GM12872 (cell line): Measurements from ENCODE around the gene KIF21A.

Experiments
- TF ChIP-seq, protein P1 (sequence below): IDR thresholded peaks from 3 replicates; pipeline ENCODE4 v1.5.1; 2011; ENCODE audit warnings: low read depth, mild to moderate bottlenecking, low read length, moderate library complexity; ENCODE audit not compliant: insufficient read depth

Gene KIF21A

DNA sequence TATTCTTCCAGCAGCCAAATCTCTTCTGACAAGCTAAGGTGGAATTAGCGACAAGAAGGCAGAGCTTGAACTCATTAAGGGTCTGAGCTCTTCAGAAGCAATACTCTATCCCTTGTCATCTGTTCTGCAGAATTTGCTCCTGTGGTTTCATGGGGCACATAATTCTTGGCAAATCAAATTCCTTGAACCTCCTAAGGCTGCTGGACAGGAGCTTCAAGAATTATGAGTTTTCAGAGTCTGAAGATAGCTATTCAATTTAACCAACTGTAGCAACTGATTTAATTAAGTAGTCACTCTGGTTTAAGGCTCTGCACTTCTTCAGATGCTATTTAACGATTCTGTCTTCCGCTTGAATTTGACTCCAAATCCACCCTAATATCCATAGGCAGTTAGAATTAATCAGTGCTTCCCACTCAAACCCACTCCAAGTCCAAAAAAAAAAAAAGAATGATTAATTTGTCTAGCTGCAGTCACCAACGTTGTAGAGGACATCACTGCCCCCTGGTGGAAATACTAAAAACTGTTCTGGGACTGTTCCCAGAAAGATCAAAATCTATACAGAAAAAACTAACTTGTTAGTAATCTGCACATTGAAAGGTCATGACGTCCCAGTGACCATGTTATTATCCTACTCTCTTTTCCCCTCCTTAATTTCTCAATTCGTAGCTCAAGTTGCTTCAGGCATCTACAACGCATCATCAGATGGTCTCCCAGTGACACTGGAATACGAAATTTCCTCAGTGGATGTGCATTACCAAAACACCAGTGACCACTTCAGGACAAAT is 169.9 kb downstream of the KIF21A start:
- TF ChIP-seq, protein P1, sequence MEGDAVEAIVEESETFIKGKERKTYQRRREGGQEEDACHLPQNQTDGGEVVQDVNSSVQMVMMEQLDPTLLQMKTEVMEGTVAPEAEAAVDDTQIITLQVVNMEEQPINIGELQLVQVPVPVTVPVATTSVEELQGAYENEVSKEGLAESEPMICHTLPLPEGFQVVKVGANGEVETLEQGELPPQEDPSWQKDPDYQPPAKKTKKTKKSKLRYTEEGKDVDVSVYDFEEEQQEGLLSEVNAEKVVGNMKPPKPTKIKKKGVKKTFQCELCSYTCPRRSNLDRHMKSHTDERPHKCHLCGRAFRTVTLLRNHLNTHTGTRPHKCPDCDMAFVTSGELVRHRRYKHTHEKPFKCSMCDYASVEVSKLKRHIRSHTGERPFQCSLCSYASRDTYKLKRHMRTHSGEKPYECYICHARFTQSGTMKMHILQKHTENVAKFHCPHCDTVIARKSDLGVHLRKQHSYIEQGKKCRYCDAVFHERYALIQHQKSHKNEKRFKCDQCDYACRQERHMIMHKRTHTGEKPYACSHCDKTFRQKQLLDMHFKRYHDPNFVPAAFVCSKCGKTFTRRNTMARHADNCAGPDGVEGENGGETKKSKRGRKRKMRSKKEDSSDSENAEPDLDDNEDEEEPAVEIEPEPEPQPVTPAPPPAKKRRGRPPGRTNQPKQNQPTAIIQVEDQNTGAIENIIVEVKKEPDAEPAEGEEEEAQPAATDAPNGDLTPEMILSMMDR, result peak; percentile 74

DNA sequence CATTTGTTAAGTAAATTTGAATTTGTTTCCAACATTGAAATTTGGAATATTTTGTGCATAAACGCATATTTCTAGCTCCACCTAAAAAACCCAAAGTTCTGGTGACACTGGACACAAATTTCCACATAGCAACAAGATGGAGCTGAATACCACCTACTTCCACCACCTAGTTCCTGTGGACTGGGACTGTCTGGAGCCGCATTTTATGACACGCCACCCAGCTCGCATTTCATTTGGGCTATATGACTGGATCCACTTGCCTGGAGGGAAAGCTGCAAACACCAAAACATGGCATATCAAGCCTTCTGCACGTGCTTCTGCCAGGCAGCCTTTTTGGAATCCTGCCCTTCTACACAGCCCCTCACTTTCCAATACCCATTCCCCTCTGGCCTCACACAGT is 173.4 kb downstream of the KIF21A start:
- TF ChIP-seq, protein P1, result no peak

DNA sequence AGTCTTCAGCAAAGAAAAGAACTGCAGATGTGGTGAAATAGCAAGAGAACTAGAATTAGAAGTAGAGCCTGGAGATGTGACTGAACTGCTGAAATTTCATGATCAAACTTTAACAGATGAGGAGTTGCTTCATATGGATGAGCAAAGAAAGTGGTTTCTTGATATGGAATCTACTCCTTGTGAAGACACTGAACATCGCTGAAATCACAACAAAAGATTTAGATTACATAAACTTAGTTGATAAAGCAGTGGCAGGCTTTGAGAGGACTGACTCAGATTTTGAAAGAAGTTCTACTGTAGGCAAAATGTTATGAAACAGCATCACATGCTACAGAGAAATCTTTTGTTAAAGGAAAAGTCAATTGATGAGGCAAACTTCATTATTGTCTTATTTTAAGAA is 175.0 kb downstream of the KIF21A start:
- TF ChIP-seq, protein P1, result no peak

DNA sequence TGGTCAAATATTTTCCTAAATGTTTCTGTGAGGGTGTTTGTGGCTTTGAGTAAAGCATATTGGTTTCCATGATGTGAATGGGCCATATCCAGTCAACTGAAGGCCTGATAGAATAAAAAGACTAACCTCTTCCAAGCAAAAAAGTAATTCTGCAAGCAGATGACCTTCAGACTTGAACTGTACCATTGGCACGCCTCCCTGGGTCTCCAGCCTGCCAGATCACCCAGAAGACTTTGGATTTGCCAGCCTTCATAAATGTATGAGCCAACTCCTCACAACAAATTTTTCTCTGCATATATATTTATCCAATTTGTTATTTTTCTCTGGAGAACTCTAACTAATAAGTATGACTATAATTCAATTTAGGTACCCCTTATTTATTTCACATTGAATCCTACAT is 190.3 kb downstream of the KIF21A start:
- TF ChIP-seq, protein P1, result no peak
